HCT116 (cell line): ENCODE data around the gene ACTL6B.
A peak's percentile ranks its signal among the peaks of the same experiment; 100 is the strongest.

Experiments used
- CEBPB ChIP-seq: IDR thresholded peaks from 2 replicates; pipeline ENCODE4 v1.6.1; 2012; ENCODE audit warnings: low read depth
- CTCF ChIP-seq, 3 experiments: fragments of 200-600 bp in 1 of 3; sonication (generic) in 1 of 3; IDR thresholded peaks in 2 of 3; conservative IDR thresholded peaks in 1 of 3; 2 replicates each; pipeline ENCODE4 v1.5.1; 2012 to 2017; ENCODE audit warnings: low read depth in 2 of 3, low read length in 2 of 3, antibody characterized with exemption in 1 of 3, borderline replicate concordance in 1 of 3, control low read depth in 1 of 3, mild to moderate bottlenecking in 1 of 3, mixed read lengths in 1 of 3, mixed run types in 1 of 3, moderate library complexity in 1 of 3; ENCODE audit not compliant: insufficient read depth in 1 of 3
- EZH2phosphoT487 ChIP-seq: fragments of 200-600 bp; IDR thresholded peaks from 2 replicates; pipeline ENCODE4 v1.6.1; 2018; ENCODE audit warnings: antibody characterized with exemption, borderline replicate concordance
- POLR2A ChIP-seq: IDR thresholded peaks from 2 replicates; pipeline ENCODE4 v1.7.0; 2011; ENCODE audit warnings: borderline replicate concordance; ENCODE audit not compliant: insufficient read depth, insufficient read length; ENCODE audit errors: extremely low read depth
- POLR2AphosphoS5 ChIP-seq: IDR thresholded peaks from 2 replicates; pipeline ENCODE4 v1.6.1; 2011; ENCODE audit warnings: mild to moderate bottlenecking, low read depth, low read length, moderate library complexity

- TF ChIP-seq CEBPB, result no peak
- TF ChIP-seq POLR2AphosphoS5, result peak; percentile 29; the same call in 1 of the 2 replicates
- no peak for TF ChIP-seq POLR2A
- peak in 2 of 3 experiments; percentile 63 to 70; a peak in 4 of 6 replicates for TF ChIP-seq CTCF (IDR thresholded peaks at IDR 0.05 in 2 of 3, conservative IDR thresholded peaks at IDR 0.05 in 1 of 3; ENCODE audit: borderline replicate concordance in 1 of 3, insufficient read depth in 1 of 3, low read depth in 2 of 3, low read length in 2 of 3)
- no peak for TF ChIP-seq EZH2phosphoT487
Measured at GRCh38 chr7:100629117-100629716, 27.0 kb downstream of the ACTL6B start.
